Endothelial cell of umbilical vein (primary cell): ENCODE results near the gene ARL10. TPM values are rescaled to one million over a fixed set of nuclear protein-coding genes. Genes with fewer than 3 reads are reported as not detected.
A peak's percentile ranks its signal among the peaks of the same experiment; 100 is the strongest.

Experiments used
- BruUV-seq: library from RNA; stranded (reverse); fragments of 400-500 nt; replicated peaks from 2 replicates; lab custom pipeline; 2021; lab: Mats Ljungman, UMichigan
- CTCF ChIA-PET: fragments of 300-600, 350-600 bp; sonication (Branson Sonifier 250); formaldehyde crosslinking; loops from one replicate; lab custom pipeline; 2021; ENCODE audit warnings: antibody characterized with exemption, inconsistent platforms; lab: Charles Lee
- POLR2A ChIA-PET: fragments of 300-600, 350-600 bp; sonication (Branson Sonifier 250); formaldehyde crosslinking; loops from one replicate; lab custom pipeline; 2021; ENCODE audit warnings: antibody characterized with exemption, inconsistent platforms; lab: Charles Lee
- DNase-seq: peaks from one replicate; pipeline ENCODE4 v3.0.0-alpha.2; 2011; ENCODE audit warnings: low read depth, low spot score
- FAIRE-seq: peaks from 2 replicates; lab custom pipeline; 2011; peaks lifted over from hg19 to GRCh38; lab: Jason Lieb, UNC
- H2AFZ ChIP-seq: 2 replicates; pipeline ENCODE4 v1.6.0; 2012; ENCODE audit warnings: low read depth, low read length, control low read depth, inconsistent platforms
- H3K27ac ChIP-seq: 2 replicates; pipeline ENCODE4 v1.5.1; 2011; ENCODE audit warnings: low read depth, mild to moderate bottlenecking, control low read depth, low read length, moderate library complexity; ENCODE audit not compliant: insufficient read depth
- H3K27me3 ChIP-seq, 2 experiments: 2 replicates each; pipeline versions ENCODE4 v1.6.0 to v1.6.1; 2011; ENCODE audit warnings: low read length in 2 of 2, mixed read lengths in 1 of 2; ENCODE audit not compliant: control insufficient read depth in 2 of 2, insufficient read depth in 2 of 2
- H3K36me3 ChIP-seq, 2 experiments: 2 replicates in 1 of 2; 3 replicates in 1 of 2; pipeline ENCODE4 v1.5.1; 2011; ENCODE audit warnings: low read length in 2 of 2, mild to moderate bottlenecking in 1 of 2, moderate library complexity in 1 of 2; ENCODE audit not compliant: control insufficient read depth in 2 of 2, insufficient read depth in 2 of 2; ENCODE audit errors: extremely low read depth in 1 of 2
- H3K4me1 ChIP-seq: 3 replicates; pipeline ENCODE4 v1.5.1; 2011; ENCODE audit warnings: mild to moderate bottlenecking, low read length; ENCODE audit not compliant: control insufficient read depth, insufficient read depth; ENCODE audit errors: extremely low read depth
- H3K4me2 ChIP-seq: 2 replicates; pipeline ENCODE4 v1.6.1; 2011; ENCODE audit warnings: low read length, control low read depth, mixed read lengths; ENCODE audit not compliant: insufficient read depth
- H3K4me3 ChIP-seq, 3 experiments: fragments of 200-600 bp in 1 of 3; sonication (generic), shearing (Covaris generic) in 1 of 3; replicated peaks in 1 of 3; 2 replicates each; pipeline ENCODE4 v1.5.1; 2011 to 2016; ENCODE audit warnings: control low read depth in 3 of 3, low read length in 3 of 3, mild to moderate bottlenecking in 2 of 3, inconsistent platforms in 1 of 3, low read depth in 1 of 3, moderate library complexity in 1 of 3; ENCODE audit not compliant: insufficient read depth in 1 of 3
- H3K79me2 ChIP-seq: 2 replicates; pipeline ENCODE4 v1.6.0; 2012; ENCODE audit warnings: low read length, inconsistent platforms; ENCODE audit not compliant: control insufficient read depth, insufficient read depth
- H3K9ac ChIP-seq: replicated peaks from 2 replicates; pipeline ENCODE3; 2011; ENCODE audit warnings: low read length, control low read depth; ENCODE audit not compliant: insufficient read depth; ENCODE audit errors: extremely low read depth
- H3K9me1 ChIP-seq: replicated peaks from 3 replicates; pipeline ENCODE4 v1.6.0; 2011; ENCODE audit warnings: mild to moderate bottlenecking, low read length; ENCODE audit not compliant: control insufficient read depth, insufficient read depth; ENCODE audit errors: extremely low read depth
- H3K9me3 ChIP-seq: replicated peaks from 2 replicates; pipeline ENCODE4 v1.5.1; 2012; ENCODE audit warnings: low read length, inconsistent platforms; ENCODE audit not compliant: control insufficient read depth, insufficient read depth
- H4K20me1 ChIP-seq: replicated peaks from 2 replicates; pipeline ENCODE3; 2011; ENCODE audit warnings: mild to moderate bottlenecking, low read length; ENCODE audit not compliant: control insufficient read depth, insufficient read depth; ENCODE audit errors: extremely low read depth
- EZH2 ChIP-seq: IDR thresholded peaks from 2 replicates; pipeline ENCODE4 v1.6.1; 2012; ENCODE audit warnings: borderline replicate concordance, low read depth, mild to moderate bottlenecking, moderate library complexity, low read length, inconsistent platforms; ENCODE audit not compliant: severe bottlenecking
- FOS ChIP-seq: IDR thresholded peaks from 2 replicates; pipeline ENCODE4 v1.6.1; 2011; ENCODE audit warnings: mild to moderate bottlenecking, low read length, moderate library complexity, borderline replicate concordance; ENCODE audit not compliant: insufficient read depth
- GATA2 ChIP-seq: IDR thresholded peaks from 2 replicates; pipeline ENCODE4 v1.7.0; 2011; ENCODE audit warnings: low read depth, mild to moderate bottlenecking, moderate library complexity, mixed read lengths, low read length; ENCODE audit not compliant: insufficient read length, insufficient read depth
- JUN ChIP-seq: IDR thresholded peaks from 2 replicates; pipeline ENCODE4 v1.6.1; 2011; ENCODE audit warnings: borderline replicate concordance, low read depth; ENCODE audit not compliant: insufficient read length, insufficient read depth
- MYC ChIP-seq: IDR thresholded peaks from one replicate; pipeline ENCODE4 v1.6.1; 2011; ENCODE audit warnings: mild to moderate bottlenecking, low read depth, low read length
- POLR2A ChIP-seq: IDR thresholded peaks from 2 replicates; pipeline ENCODE4 v1.6.1; 2012; ENCODE audit warnings: low read depth, mild to moderate bottlenecking, control low read depth, low read length
- POLR2AphosphoS5 ChIP-seq: IDR thresholded peaks from 2 replicates; pipeline ENCODE4 v1.6.1; 2012; ENCODE audit warnings: low read depth, mild to moderate bottlenecking, control low read depth, low read length, moderate library complexity; ENCODE audit not compliant: insufficient read depth
- dilution Hi-C: fragments of 300-500 bp; cut with MboI; formaldehyde crosslinking; loops from one replicate; pipeline ENCODE4 v1.15.0; 2019; ENCODE audit warnings: low sequenced_read_pairs; ENCODE audit not compliant: extremely low pct_ligation_motif_present
- intact Hi-C: fragments of 100-400 bp; cut with micrococcal nuclease; formaldehyde crosslinking; loops from one replicate; pipeline ENCODE4 v1.10.0; 2022
- polyA plus RNA-seq, 4 experiments: library from polyadenylated mRNA; depleted of rRNA in 3 of 4; stranded (reverse) in 3 of 4; unstranded in 1 of 4; fragments of >200 nt; gene quantifications; 2 replicates each; pipeline versions ENCODE4 v1.2.1 to v1.2.3, GENCODE V29; 2011 to 2012; ENCODE audit warnings: missing spikeins in 1 of 4
- total RNA-seq: library from RNA; stranded (reverse); gene quantifications from 2 replicates; pipeline ENCODE4 v1.2.3, GENCODE V29; 2021
- TF ChIP-seq, protein P1 (sequence below): IDR thresholded peaks from 2 replicates; pipeline ENCODE4 v1.6.1; 2011; ENCODE audit not compliant: insufficient read depth, insufficient read length
- TF ChIP-seq, protein P2 (sequence below), 2 donors: IDR thresholded peaks; 1 replicate in 1 of 2; 2 replicates in 1 of 2; pipeline ENCODE4 v1.5.1; 2011; ENCODE audit warnings: low read length in 2 of 2, mild to moderate bottlenecking in 2 of 2, moderate library complexity in 2 of 2, control low read depth in 1 of 2, inconsistent platforms in 1 of 2, low read depth in 1 of 2; ENCODE audit not compliant: insufficient read depth in 1 of 2; ENCODE audit errors: extremely low read depth in 1 of 2

ARL10 gene
- total and polyA plus RNA-seq, 2 donors (not counting 3 experiments of a cell fraction or from before 2014, with no cell fraction given), result 7.7 to 20.7 TPM

- dilution Hi-C loops (no loop called here), intact Hi-C loops (loop anchor here (1.0 to 10.0 kb wide), 2 partner anchors 27 to 1205 kb away; partner anchors contain the start of genes CLTB and TMED9)
- Histone ChIP-seq H2AFZ (peak overlapping the region; percentile 85), H3K27ac (peak overlapping the region; percentile 79), H3K9me3 (no peaks in the 10 kb centered on the region), H3K4me1 (peaks cover 14% of the 10 kb centered on the region), H3K9ac (peak overlapping the region; percentile 87), H3K4me3 (peak overlapping the region; percentile 64 to 81 (median 65)), H3K9me1 (no peaks in the 10 kb centered on the region), H3K79me2 (peaks cover 34% of the 10 kb centered on the region), H3K36me3 (peaks cover 9 to 13% of the 10 kb centered on the region in 2 experiments), H3K4me2 (peak overlapping the region; percentile 87), H4K20me1 (no peaks in the 10 kb centered on the region), H3K27me3 (no peaks in the 10 kb centered on the region)
- DNase-seq (no peak), FAIRE-seq (no peak)
- BruUV-seq, result TSS peak; percentile 94
- TF ChIP-seq JUN (no peak), POLR2A (peak; percentile 72), POLR2AphosphoS5 (peak; percentile 86)
- CTCF ChIA-PET, result interaction anchor here (1.5 kb wide), 1 partner anchor 26 kb away, joined by 4 read pairs; no protein-coding TSS in a partner anchor
- POLR2A ChIA-PET, result no interaction called here
These were observed 24.1 kb downstream of the ARL10 start for GRCh38 chr5:176389135-176390123.

DNA sequence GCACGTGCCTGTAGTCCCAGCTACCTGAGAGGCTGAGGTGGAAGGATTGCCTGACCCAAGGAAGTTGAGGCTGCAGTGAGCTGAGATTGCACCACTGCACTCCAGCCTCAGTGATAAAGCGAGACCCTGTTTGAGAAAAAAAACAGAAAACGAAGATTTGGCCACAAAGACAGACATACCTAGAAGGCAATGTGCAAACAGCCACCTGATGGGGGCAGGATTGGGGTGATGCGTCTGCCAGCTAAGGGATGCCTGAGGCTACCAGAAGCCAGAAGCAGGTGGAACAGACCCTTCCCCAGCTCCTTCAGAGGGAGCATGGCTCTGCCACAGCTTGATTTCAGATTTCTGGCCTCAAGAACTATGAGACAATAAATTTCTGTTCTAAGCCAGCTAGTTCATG lies 26.2 kb downstream of the ARL10 start:
- TF ChIP-seq JUN (no peak), MYC (no peak), GATA2 (no peak), POLR2AphosphoS5 (no peak), POLR2A (no peak), FOS (no peak), EZH2 (no peak)
- TF ChIP-seq, protein P1, sequence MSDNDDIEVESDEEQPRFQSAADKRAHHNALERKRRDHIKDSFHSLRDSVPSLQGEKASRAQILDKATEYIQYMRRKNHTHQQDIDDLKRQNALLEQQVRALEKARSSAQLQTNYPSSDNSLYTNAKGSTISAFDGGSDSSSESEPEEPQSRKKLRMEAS, result no peak
- TF ChIP-seq, protein P2, sequence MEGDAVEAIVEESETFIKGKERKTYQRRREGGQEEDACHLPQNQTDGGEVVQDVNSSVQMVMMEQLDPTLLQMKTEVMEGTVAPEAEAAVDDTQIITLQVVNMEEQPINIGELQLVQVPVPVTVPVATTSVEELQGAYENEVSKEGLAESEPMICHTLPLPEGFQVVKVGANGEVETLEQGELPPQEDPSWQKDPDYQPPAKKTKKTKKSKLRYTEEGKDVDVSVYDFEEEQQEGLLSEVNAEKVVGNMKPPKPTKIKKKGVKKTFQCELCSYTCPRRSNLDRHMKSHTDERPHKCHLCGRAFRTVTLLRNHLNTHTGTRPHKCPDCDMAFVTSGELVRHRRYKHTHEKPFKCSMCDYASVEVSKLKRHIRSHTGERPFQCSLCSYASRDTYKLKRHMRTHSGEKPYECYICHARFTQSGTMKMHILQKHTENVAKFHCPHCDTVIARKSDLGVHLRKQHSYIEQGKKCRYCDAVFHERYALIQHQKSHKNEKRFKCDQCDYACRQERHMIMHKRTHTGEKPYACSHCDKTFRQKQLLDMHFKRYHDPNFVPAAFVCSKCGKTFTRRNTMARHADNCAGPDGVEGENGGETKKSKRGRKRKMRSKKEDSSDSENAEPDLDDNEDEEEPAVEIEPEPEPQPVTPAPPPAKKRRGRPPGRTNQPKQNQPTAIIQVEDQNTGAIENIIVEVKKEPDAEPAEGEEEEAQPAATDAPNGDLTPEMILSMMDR (IDR thresholded peaks at IDR 0.05; ENCODE audit: extremely low read depth in 1 of 2, insufficient read depth in 1 of 2, low read depth in 1 of 2, low read length in 2 of 2), result no peak
- no peak for FAIRE-seq
- ChIA-PET CTCF (no interaction called here), POLR2A (no interaction called here)
- Histone ChIP-seq H3K4me3 (no peak overlapping the region), H3K9me1 (no peaks in the 10 kb centered on the region), H3K36me3 (peaks cover 2 to 16% of the 10 kb centered on the region in 2 experiments), H3K27me3 (no peaks in the 10 kb centered on the region), H3K79me2 (peaks cover 18% of the 10 kb centered on the region), H2AFZ (no peak overlapping the region), H3K27ac (no peak overlapping the region), H3K4me1 (peaks cover 14% of the 10 kb centered on the region), H3K9me3 (no peaks in the 10 kb centered on the region), H3K9ac (no peak overlapping the region), H4K20me1 (no peaks in the 10 kb centered on the region), H3K4me2 (no peak overlapping the region)
- no TSS peak for BruUV-seq
- intact Hi-C loops, result no loop called here
- dilution Hi-C loops, result no loop called here
- no peak for DNase-seq
